ENCODE data around the gene CDC123.
"Not testable (repeated sequence)": the region's sequence is repeated elsewhere in the genome, so short reads cannot be mapped to it uniquely, and the experiment has no call there.

Gene CDC123

GRCh38 chr10:12195603-12196506 is at the start of gene CDC123, which contains the start of gene NUDT5:
Gene CDC123 (plus strand): TSS chr10:12196188. CDS start chr10:12196246, 58 bp downstream.
Gene NUDT5 (minus strand): TSS chr10:12195891. CDS start chr10:12186291, 9,600 bp downstream.
- in situ Hi-C loops (cut with MboI; ENCODE audit: low pct_unique_long_range_greater_than_20kb, low sequenced_read_pairs), result no loop called here
- peak; percentile 96 for DNase-seq

GRCh38 chr10:12150163-12150562 is 45.8 kb upstream of the CDC123 start:
- in situ Hi-C loops (cut with MboI; ENCODE audit: low pct_unique_long_range_greater_than_20kb, low sequenced_read_pairs), result no loop called here
- no peak for DNase-seq

- in situ Hi-C loops (cut with MboI; ENCODE audit: low pct_unique_long_range_greater_than_20kb, low sequenced_read_pairs), result no loop called here
- DNase-seq, result no peak
Measured at GRCh38 chr10:12154516-12154915, 41.5 kb upstream of the CDC123 start.

- no peak for DNase-seq
- in situ Hi-C loops (cut with MboI; ENCODE audit: low pct_unique_long_range_greater_than_20kb, low sequenced_read_pairs), result no loop called here
Measured at GRCh38 chr10:12156367-12157123, 39.4 kb upstream of the CDC123 start.

- DNase-seq, result no peak
Measured at GRCh38 chr10:12158111-12158510, 37.9 kb upstream of the CDC123 start.

GRCh38 chr10:12160664-12161063 is 35.3 kb upstream of the CDC123 start:
- in situ Hi-C loops (cut with MboI; ENCODE audit: low pct_unique_long_range_greater_than_20kb, low sequenced_read_pairs), result no loop called here
- DNase-seq, result no peak

More at GRCh38 chr10:12158111-12158510, 37.9 kb upstream of the CDC123 start:
- in situ Hi-C loops (cut with MboI; ENCODE audit: low pct_unique_long_range_greater_than_20kb, low sequenced_read_pairs), result no loop called here

- DNase-seq, result no peak
- in situ Hi-C loops (cut with MboI; ENCODE audit: low pct_unique_long_range_greater_than_20kb, low sequenced_read_pairs), result no loop called here
Measured at GRCh38 chr10:12162927-12163326, 33.1 kb upstream of the CDC123 start.

- in situ Hi-C loops (cut with MboI; ENCODE audit: low pct_unique_long_range_greater_than_20kb, low sequenced_read_pairs), result no loop called here
- no peak for DNase-seq
Measured at GRCh38 chr10:12164085-12164484, 31.9 kb upstream of the CDC123 start.

- in situ Hi-C loops (cut with MboI; ENCODE audit: low pct_unique_long_range_greater_than_20kb, low sequenced_read_pairs), result no loop called here
- DNase-seq, result no peak
Measured at GRCh38 chr10:12165036-12165435, 31.0 kb upstream of the CDC123 start.

- in situ Hi-C loops (cut with MboI; ENCODE audit: low pct_unique_long_range_greater_than_20kb, low sequenced_read_pairs), result no loop called here
- DNase-seq, result no peak
Measured at GRCh38 chr10:12165999-12166775, 29.8 kb upstream of the CDC123 start.

- DNase-seq; in situ Hi-C loops (cut with MboI; ENCODE audit: low pct_unique_long_range_greater_than_20kb, low sequenced_read_pairs): not testable (repeated sequence)
Measured at GRCh38 chr10:12171512-12171911, 24.5 kb upstream of the CDC123 start.

- in situ Hi-C loops (cut with MboI; ENCODE audit: low pct_unique_long_range_greater_than_20kb, low sequenced_read_pairs), result no loop called here
- no peak for DNase-seq
Measured at GRCh38 chr10:12177642-12178041, 18.3 kb upstream of the CDC123 start.

GRCh38 chr10:12179606-12180170 is 16.3 kb upstream of the CDC123 start:
- in situ Hi-C loops (cut with MboI; ENCODE audit: low pct_unique_long_range_greater_than_20kb, low sequenced_read_pairs), result no loop called here
- DNase-seq, result no peak

- no peak for DNase-seq
- in situ Hi-C loops (cut with MboI; ENCODE audit: low pct_unique_long_range_greater_than_20kb, low sequenced_read_pairs), result no loop called here
Measured at GRCh38 chr10:12180221-12180974, 15.6 kb upstream of the CDC123 start.

- in situ Hi-C loops (cut with MboI; ENCODE audit: low pct_unique_long_range_greater_than_20kb, low sequenced_read_pairs), result no loop called here
- DNase-seq, result peak; percentile 96
Measured at GRCh38 chr10:12181065-12181775, 14.8 kb upstream of the CDC123 start.

GRCh38 chr10:12184165-12184564 is 11.8 kb upstream of the CDC123 start:
- in situ Hi-C loops (cut with MboI; ENCODE audit: low pct_unique_long_range_greater_than_20kb, low sequenced_read_pairs), result no loop called here
- no peak for DNase-seq

GRCh38 chr10:12186323-12186722 is 9.7 kb upstream of the CDC123 start:
- in situ Hi-C loops (cut with MboI; ENCODE audit: low pct_unique_long_range_greater_than_20kb, low sequenced_read_pairs), result no loop called here
- peak; percentile 55 for DNase-seq
